LNCaP clone FGC (cell line): ENCODE results near the gene ZBTB20.

Experiments
- DNase-seq: peaks from one replicate; pipeline ENCODE4 v3.0.0-alpha.2; 2011; ENCODE audit warnings: low read depth
- H3K4me3 ChIP-seq: 2 replicates; pipeline ENCODE4 v1.5.1; 2011; ENCODE audit warnings: mild to moderate bottlenecking, low read depth, low read length, control low read depth
- CTCF ChIP-seq: IDR thresholded peaks from 2 replicates; pipeline ENCODE4 v1.5.1; 2012; ENCODE audit warnings: mild to moderate bottlenecking; ENCODE audit not compliant: control insufficient read depth, insufficient read depth; ENCODE audit errors: extremely low read depth

The ZBTB20 gene

GRCh38 chr3:114567771-114568170 is 579.3 kb downstream of the ZBTB20 start:
- DNase-seq, result no peak
- no peak for TF ChIP-seq CTCF
- no peak overlapping the region for H3K4me3 ChIP-seq

- TF ChIP-seq CTCF, result no peak
- H3K4me3 ChIP-seq, result no peak overlapping the region
- no peak for DNase-seq
These were observed 580.3 kb downstream of the ZBTB20 start for GRCh38 chr3:114566767-114567166.

GRCh38 chr3:114566162-114566755 is 580.8 kb downstream of the ZBTB20 start:
- H3K4me3 ChIP-seq, result no peak overlapping the region
- TF ChIP-seq CTCF, result no peak
- no peak for DNase-seq

GRCh38 chr3:114565216-114565615 is 581.9 kb downstream of the ZBTB20 start:
- TF ChIP-seq CTCF, result no peak
- DNase-seq, result no peak
- H3K4me3 ChIP-seq, result no peak overlapping the region

- no peak for TF ChIP-seq CTCF
- H3K4me3 ChIP-seq, result no peak overlapping the region
- no peak for DNase-seq
These were observed 583.4 kb downstream of the ZBTB20 start for GRCh38 chr3:114563720-114564119.

GRCh38 chr3:114562557-114562956 is 584.5 kb downstream of the ZBTB20 start:
- no peak for TF ChIP-seq CTCF
- no peak overlapping the region for H3K4me3 ChIP-seq
- DNase-seq, result no peak

- no peak overlapping the region for H3K4me3 ChIP-seq
- TF ChIP-seq CTCF, result no peak
- DNase-seq, result no peak
These were observed 588.8 kb downstream of the ZBTB20 start for GRCh38 chr3:114558271-114558670.
